ENCODE measurements around the gene TMPRSS3.

GRCh38 chr21:42437786-42438185, 41.9 kb upstream of the TMPRSS3 start:
- TF ChIP-seq CTCF (IDR thresholded peaks at IDR 0.05) (no peak), POLR2A (IDR thresholded peaks at IDR 0.05) (no peak)
